Right renal pelvis (tissue), 4 donors: ENCODE measurements around the gene SFXN2. TPM values are rescaled to one million over a fixed set of nuclear protein-coding genes. Genes with fewer than 3 reads are reported as not detected.
A peak's percentile ranks its signal among the peaks of the same experiment; 100 is the strongest.
"Not testable (repeated sequence)": the region's sequence is repeated elsewhere in the genome, so short reads cannot be mapped to it uniquely, and the experiment has no call there.

ENCODE experiments used
- DNase-seq, 4 donors: peaks; one replicate each; pipeline ENCODE4 v3.0.0-alpha.2; 2013; ENCODE audit warnings: low read depth in 4 of 4, low spot score in 3 of 4, missing footprints in 1 of 4
- polyA plus RNA-seq, 4 donors: library from polyadenylated mRNA; unstranded; fragments of 120-200 nt; gene quantifications; one replicate each; pipeline ENCODE4 v1.2.1, GENCODE V29; 2013; ENCODE audit not compliant: insufficient read length in 4 of 4

The SFXN2 gene
- polyA plus RNA-seq, 4 donors = 47.7 to 62.7 (median 49.0) TPM

DNA sequence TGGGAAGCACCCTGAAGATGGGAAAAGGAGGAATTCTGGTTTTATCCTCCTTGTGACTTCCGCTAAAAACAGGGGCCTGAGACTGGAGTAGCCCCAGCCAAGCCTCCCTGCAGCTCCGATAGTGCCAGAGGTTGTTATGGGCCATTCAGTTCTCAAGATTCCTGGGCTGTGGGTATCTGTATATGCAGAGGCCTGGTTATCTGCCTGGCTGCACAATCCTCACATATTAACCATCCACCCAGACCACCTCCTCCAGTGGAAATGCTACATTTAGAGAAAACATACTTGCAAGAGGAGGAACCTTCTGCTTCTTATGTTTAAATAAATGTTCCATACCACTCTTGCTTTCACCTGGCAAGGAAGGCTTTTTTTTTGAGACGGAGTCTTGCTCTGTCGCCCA lies 34.8 kb upstream of the SFXN2 start:
- DNase-seq = no peak

DNA sequence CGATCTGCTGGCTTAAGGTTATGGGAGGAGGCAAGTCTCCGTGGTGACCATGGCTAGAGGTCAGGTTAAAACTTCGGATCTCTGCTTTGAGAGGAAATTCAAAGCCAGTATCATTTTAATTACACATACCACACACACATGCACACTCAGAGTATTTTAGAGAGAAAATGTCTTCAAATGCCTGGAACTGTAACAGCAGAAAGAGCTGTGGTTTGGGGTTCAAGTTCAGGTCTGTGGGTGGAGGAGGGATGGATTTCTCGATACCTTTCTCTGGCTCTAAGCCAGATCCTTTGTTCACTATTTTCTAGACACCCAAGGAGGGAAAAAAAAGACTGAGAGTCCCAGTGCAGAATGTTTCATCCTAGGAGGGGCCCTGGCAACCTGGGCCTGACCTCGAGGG lies 32.7 kb upstream of the SFXN2 start:
- no peak for DNase-seq

DNA sequence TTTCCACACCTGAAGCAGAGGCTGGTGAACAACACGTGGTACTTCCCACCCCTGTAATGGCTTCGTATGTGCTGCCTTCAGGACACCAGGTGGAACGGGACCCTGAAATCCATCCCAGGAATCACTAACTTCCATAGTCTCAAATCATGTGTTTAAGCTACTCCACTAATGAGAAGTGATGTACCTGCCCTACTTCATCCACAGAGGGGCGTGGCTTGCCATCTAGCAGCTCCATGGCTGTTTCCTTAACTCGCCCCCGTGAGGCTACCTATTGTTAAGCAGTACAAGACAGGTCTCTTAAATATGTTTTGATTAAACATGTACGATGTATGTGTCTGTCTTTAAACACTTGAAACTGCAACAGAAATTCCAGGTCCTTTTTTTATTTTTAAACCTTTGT lies 32.0 kb upstream of the SFXN2 start:
- no peak for DNase-seq

DNA sequence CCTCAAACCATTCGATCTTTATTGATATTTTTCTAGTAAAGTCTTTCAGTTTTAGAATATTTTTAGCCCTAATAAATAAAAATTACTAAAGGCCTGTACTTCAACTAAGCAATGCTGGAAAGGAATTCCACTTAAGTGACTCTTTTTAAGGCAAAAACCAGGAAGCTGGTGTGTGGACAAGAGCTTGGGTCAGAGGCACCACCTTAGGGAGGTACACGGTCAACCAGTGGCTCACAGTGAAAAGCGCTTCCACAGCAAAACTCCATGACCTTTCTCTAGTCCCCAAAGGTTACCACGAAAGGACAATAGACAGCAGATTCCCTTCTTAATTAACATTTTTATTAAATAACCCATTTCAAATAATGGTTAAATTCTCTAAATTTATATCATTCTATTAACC lies 31.5 kb upstream of the SFXN2 start:
- DNase-seq = no peak

DNA sequence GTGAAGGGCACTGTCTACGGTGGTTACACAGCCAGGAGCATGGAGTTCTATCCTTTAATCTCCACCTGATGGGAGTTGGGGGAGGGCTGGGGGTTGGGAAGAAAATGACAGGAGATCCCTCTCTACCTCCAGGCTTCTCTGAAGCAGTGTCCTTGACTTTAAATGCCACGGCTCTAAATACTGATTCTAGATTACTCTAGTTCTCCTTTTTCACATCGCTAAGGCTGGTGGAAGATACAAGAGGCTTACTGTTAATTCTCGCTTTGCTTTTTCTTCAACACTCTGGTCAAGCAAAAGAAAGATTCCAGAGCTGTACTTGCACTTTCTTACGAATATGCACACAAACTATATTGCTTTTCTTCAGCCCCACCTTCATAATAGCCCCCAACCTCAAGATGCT lies 30.7 kb upstream of the SFXN2 start:
- no peak for DNase-seq

DNA sequence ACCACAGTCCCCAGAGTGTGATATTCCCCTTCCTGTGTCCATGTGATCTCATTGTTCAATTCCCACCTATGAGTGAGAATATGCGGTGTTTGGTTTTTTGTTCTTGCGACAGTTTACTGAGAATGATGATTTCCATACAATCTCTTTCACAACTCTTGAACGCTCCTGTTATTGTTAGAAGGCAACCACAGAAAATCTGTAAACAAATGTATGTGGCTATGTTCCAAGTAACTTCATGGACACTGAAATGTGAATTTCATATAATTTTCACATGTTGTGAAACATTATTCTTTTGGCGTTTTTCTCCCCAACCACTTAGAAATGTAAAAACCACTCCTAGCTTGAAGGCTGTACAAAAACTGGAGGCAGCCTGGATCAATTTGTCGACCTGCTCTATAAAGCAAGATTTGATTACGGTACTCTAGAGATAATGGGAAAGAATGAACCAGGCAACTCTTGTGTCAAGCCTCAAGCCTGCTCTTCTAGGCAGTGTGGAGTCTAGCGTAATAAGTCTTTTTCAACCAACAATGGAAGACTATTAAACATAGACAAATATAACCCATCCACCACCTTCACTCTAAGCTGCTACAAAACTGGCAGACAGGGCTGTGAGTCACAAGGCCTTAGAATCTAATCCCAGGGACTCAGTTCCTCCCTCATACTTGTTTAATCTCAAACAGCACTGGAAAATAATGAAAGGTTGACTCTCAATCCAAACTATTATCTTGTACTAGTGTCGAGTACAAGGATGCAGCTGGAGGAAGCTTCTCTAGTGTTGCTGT lies 23.0 kb upstream of the SFXN2 start:
- DNase-seq = no peak

DNA sequence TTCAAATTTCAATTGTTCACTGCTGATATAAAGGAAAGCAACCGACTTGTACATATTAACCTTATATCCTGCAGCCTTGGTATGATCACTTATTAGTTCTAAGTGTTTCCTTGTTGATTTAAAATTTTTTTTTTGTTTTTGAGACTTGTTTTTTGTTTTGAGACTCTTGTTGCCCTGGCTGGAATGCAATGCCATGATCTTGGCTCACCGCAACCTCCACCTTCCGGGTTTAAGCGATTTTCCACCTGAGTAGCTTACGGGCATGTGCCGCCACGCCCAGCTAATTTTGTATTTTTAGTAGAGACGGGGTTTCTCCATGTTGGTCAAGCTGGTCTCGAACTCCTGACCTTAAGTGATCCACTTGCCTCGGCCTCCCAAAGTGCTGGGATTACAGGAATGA lies 19.0 kb upstream of the SFXN2 start:
- not testable (repeated sequence) for DNase-seq

DNA sequence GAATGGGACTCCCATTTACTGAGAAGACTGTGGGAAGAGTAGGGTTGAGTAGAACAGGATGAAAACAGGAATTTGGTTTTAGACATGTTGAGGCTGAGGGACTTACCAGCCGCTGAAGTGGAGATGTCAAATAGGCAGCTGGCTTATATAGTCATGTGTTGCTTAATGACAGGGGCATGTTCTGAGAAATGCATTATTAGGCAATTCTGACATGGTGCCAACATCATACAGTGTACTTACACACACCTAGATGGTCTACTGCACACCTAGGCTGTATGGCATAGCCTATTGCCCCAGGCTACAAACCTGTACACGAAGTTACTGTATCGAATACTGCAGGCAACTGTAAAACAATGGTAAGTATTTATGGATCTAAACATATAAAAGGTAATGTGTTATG lies 17.7 kb upstream of the SFXN2 start:
- no peak for DNase-seq

DNA sequence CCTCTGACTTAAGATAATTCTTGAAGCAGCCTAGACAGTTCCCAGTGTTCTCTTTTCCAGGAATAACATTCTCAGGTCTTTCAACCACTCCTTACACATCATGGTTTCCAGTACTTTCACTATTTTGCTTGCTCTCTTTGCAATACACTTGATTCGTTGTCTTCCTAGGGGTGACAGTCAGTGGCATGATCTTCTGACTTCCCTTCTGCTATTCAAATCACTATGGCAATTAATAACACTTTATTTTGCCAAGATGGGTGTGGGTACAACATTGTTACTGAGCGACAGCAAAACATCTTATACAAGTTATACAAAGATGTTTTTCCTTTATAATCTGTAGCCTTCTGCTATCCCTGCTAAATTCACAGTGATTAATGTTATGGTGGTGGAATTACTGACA lies 15.5 kb upstream of the SFXN2 start:
- no peak for DNase-seq

DNA sequence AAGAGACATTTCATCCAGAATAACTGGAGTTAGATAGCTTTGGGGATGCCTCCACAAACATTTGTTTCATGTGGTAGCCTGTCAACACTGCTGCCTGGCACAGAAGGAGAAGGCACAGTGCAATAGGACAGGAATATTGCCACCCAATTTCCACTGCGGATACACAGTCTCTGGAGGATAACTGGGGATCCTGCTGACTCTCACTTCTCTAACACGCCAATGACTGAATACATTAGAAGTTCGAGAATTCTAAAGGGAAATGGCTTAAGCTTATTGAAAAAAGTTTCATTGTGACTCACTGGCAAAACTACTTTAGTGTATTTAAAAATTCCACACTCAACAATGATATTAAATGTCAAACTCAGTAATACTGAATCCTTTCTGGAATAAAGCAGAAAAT lies 13.2 kb upstream of the SFXN2 start:
- DNase-seq = no peak

DNA sequence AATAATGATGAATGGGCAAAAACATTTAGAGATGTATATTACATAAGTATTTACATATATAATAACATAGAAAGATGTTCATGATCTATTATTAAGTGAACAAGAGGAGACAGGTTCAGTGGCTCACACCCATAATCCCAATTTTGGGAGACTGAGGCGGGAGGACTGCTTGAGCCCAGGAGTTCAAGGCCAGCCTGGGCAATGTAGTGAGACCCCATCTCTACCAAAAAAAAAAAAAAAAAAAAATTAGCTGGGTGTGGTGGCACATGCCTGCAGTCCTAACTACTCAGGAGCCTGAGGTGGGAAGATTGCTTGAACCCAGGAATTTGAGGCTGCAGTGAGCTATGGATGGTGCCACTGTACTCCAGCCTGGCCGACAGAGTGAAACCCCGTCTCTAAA lies 12.6 kb upstream of the SFXN2 start:
- no peak for DNase-seq

DNA sequence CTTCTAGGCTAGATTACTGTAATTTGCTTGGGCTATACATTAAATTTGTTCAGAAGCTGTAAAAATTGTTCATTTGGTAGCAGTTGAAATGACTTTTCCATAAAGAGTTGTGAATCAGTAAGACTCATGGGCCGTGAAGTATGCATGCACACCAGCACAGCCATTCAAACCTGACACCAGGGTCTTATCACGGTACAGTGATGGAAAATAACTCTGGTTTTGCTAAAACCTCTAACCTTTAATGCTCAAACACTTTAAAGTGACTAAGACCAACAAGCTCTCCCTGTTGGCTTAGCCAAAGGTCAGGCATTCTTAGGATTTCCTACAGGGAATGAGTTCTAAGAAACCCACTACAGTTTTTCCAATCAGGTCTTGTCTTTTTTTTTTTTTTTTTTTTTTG lies 11.7 kb upstream of the SFXN2 start:
- no peak for DNase-seq

DNA sequence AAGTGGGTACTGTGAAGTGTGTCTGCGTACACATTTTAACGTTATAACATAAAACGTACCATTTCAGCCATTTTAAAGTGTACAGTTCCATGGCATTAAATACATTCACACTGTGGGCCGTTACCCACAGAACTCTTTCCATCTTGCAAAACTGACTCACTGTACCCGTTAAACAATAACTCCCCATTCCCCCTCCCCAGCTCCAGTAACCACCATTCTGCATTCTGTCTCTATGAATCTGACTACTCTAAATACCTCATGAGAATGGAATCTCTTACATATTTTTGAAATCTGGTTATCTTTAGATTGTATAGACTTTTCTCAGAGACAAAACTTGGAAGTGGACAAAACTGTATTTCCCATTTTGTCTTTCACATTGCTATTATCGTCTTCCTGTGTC lies 9.5 kb upstream of the SFXN2 start:
- DNase-seq = no peak

DNA sequence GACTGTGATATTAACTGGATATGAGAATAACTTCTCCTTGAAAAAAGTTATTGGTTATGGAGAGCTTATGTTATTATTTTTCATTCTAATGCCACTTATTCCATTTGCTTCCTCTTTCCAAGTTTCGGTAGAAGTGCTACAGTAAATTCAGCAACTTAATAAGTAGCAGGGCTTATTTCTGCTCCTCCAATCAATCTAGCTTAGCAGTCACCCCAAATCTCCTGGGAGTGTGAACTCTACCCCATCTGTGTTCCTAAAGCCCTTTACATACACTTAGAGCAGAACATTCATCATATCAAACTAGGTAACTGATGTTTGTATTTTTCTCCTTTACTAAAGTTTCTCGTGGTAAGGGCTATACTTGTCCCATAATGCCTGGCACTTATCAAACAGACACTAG lies 8.9 kb upstream of the SFXN2 start:
- DNase-seq = no peak

DNA sequence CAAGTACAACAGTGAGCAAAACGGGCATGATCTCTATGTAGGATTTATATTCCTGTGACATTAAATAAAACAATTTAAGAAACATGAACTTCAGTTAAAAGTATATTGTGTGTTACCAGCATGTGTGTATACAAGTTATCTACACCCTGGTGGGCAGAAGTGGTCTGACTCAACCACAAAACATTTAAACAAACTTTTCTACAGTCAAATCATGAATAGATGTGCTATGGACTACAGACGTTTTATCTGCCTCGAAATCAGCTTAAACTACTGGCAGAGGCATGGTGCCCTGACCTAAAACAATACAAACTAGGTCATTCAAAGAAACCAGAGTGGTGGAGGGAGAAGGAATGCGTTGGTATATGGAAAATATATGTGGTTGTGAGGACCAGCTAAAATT lies 3.8 kb upstream of the SFXN2 start:
- no peak for DNase-seq

DNA sequence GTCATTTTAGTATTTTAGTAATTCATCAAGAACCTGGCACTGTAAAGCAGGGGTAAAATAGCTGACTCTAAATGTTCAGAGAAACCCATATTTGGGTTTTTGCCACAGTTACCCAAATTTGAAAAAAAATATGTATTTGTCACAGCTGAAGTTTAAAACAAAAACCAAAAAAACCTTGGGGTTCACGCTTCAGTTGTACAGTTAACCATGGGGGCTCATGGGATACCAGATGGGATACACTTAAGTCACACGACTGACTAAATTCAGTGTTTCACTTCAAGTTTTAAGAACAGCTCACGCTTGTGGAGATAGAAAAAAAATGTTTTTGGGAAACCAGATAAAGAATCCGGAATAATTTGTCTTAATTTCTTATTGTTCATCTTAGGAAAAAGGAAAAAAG lies 2.3 kb upstream of the SFXN2 start:
- DNase-seq = no peak

DNA sequence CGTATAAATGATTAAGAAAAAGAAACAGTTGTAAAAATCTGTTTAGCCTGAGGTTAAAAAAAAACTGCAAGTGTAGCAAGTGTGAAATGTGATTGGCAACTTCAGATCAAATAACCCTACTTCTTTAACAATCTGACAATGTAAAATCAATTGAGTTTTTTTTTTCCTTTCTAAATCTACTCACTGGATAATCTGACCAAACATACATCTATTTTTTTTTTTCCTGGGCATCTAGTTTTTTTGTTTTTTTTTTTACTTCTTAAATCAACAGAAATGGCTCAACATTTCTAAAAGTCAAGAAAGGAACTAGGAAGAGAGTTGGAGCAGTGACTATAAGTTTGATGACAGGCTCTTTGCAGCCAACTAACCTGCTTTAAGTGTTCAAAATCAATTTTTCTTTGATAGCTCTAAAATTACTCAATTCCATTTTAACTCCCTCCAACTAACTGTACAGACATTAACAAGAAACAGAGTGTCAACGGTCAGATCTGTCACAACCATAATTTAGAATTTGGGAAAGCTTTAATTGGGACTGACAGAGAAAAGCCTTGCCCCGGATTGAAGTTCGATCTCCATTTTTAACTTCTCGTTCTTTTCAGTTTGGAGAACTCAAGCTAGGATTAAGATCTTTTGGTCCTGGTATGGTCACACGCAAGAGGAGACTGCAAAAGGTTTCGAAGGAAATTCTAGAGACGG lies 1.4 kb upstream of the SFXN2 start:
- DNase-seq = no peak

DNA sequence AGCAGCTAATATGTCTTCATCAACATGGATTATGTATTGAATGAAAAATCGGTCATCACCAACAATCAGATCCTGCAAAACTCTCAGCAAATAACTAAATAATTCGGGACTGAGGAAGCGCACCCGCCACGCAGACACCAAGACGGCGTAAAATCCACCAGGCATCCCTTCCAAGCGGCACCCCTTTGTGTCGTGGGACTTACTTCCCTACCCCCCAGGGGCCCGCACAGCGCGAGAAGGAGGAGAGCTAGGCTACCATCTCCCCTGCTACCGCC lies 960 bp upstream of the SFXN2 start:
- no peak for DNase-seq

DNA sequence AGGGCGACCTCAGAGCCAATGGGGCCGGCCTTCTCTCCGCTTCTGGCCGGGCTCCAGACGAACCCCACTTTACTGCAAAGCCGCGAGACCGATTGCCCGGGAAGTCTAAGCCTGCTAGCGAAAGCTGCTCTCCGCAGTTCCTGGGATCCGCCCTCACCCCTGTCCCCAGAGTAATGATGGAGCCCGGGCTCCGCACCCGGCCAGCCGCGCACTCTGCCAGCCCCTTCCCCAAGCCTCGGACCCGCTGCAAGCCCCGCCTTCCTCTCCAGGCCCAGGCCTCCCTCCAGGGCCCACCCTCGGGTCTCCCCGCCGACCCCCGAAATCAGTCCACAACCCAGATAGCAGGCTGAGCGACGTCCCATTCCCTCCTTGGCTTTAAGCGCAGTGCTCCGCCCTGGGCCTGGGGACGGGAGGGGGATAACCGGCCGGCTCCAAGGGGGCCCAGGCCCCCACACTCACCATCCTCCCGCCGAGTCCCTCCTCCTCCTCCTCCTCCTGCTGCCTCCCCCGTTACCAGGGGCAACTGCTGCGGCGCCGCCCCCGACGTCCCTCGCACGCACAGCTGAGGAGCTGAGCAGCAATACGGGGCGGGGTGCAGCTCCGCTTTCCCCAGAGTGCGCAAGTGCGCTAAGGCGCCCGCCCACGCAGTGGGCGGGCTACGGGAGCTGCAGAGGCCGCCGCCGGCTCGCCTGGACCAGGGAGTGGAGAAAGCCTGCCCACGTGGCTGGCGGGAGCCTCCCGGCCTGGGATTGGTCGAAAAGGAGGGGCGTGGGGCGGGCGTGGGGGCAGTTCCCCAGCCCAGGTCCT lies 419 bp upstream of the SFXN2 start, which contains the start of gene ARL3:
Gene ARL3, minus strand, starts transcription at position 584 of the 807 bp plus-strand sequence. Its CDS starts 122 bp downstream, at position 462.
- DNase-seq = peak; percentile 94 to 99 (median 98)

DNA sequence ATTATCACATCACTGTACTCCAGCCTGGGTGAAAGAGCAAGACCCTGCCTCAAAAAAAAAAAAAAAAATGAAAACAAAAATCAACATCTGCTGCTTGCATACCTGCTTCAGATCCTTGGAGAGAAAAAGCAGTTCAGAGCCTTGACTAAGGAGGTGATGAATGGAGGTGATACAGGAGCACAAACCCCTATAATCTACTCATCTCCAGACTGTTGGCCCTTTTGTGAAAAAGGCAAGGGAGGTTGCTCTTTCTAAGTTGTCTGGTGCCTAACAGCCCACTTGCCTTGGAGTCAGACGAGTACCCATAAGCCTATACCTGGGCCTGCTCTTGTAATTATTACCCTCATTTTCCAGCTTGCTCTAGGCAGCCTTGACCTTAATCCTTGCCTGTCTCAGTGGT lies 1.4 kb downstream of the SFXN2 start:
- DNase-seq = no peak

DNA sequence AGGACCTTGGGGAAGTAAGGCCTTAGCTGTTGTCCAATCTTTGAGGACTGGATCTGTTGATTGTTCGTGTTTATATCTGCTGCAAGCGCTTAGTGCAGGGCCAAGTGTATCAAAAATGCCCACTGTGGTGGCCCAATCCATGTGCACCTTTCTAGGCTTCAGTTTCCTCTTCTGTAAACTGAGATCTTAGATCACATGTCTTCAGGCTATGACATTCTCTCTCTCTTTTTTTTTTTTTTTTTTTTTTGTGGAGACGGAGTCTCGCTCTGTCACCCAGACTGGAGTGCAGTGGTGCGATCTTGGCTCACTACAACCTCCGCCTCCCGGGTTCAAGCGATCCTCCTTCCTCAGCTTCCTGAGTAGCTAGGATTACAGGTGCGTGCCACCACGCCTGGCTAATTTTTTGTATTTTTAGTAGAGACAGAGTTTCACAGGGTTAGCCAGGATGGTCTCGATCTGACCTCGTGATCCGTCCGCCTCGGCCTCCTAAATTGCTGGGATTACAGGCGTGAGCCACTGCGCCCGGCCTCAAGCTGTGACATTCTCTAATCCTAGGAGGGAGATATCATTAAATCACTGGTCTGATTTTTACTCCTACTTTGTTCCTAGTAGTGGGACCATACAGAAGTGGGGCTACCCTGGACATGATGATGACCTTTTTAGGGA lies 2.6 kb downstream of the SFXN2 start:
- not testable (repeated sequence) for DNase-seq
